ENCODE data around the gene PEMT.

Gene PEMT

DNA sequence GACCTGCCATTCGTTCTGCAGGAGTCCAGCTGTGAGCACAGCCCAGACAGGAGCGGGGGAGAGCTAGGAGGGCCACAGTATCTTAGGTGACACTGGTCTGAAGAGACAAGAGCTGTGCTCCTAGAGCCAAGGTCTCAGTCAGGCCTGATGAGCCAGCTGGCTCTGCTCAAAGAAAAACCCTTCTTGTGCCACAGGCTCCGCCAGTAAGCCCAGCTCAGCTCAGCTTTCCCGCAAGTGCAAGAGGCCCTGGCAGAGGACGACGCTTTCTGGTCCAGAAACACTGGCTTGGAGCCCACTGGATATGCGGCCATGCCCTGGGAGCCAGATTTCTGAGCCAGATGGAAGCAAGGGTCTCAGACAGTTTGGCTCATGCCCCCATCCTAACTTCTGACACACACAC lies 23.9 kb downstream of the PEMT start:
- no peak overlapping the region for H3K4me2 ChIP-seq (ENCODE audit: low read depth, low read length, poor library complexity, severe bottlenecking)
- no peak overlapping the region for H3K27ac ChIP-seq (ENCODE audit: low read depth, low read length)
- no peaks in the 10 kb centered on the region for H3K9me3 ChIP-seq (ENCODE audit: insufficient read depth, low read length)
- H3K79me2 ChIP-seq (ENCODE audit: insufficient read depth, low read length) = no peaks in the 10 kb centered on the region
- H3K27me3 ChIP-seq (ENCODE audit: low read length) = no peaks in the 10 kb centered on the region
- no peaks in the 10 kb centered on the region for H3K9me2 ChIP-seq (replicated peaks; ENCODE audit: insufficient read depth, low read length)
- no peak overlapping the region for H3K4me3 ChIP-seq (ENCODE audit: insufficient read depth, low read length, poor library complexity, severe bottlenecking)
- no peak overlapping the region for H3K9ac ChIP-seq (ENCODE audit: low read length)
- no peaks in the 10 kb centered on the region for H3F3A ChIP-seq (ENCODE audit: insufficient read depth)
- TF ChIP-seq EZH2phosphoT487 (conservative IDR thresholded peaks at IDR 0.05; ENCODE audit: low read length) (no peak), CTCF (IDR thresholded peaks at IDR 0.05; ENCODE audit: insufficient read depth, low read length, poor library complexity, severe bottlenecking) (no peak)
- H2AFZ ChIP-seq (ENCODE audit: low read depth, low read length, severe bottlenecking) = no peak overlapping the region
- no peaks in the 10 kb centered on the region for H3K36me3 ChIP-seq (ENCODE audit: low read length)
- no peaks in the 10 kb centered on the region; the same call in 1 of the 2 replicates for H4K20me1 ChIP-seq (ENCODE audit: low read depth, low read length)

DNA sequence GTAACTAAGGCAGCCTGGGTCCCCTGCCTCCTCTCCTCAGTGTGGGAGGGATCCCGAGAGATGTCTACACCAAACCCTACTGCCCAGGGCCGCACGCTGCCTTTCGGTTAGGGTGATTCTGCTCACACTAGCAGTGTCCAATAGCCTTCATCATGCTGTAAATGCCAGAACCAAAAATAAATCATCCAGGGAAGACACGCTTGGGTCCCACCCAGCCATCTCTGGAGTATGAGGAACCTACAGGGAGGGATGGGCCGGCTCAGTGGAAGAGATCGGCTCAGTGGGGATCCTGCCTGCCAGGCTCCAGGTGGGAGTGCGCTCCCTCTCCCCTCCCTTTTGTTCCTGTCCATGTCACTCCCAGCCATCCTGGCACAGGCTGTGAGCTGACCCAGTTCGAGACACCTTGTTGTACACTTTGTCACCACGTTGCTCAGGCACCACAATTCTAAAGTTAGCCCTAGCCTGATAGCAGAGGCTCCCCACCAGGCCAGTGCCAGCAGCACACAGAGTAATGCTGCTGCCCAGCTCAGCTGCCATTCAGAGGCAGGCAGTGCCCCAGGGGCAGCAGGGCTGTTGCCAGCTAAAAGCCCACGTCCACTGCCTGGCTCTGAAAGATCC lies 24.5 kb downstream of the PEMT start:
- H3K4me3 ChIP-seq (ENCODE audit: insufficient read depth, low read length, poor library complexity, severe bottlenecking) = no peak overlapping the region
- H3K4me2 ChIP-seq (ENCODE audit: low read depth, low read length, poor library complexity, severe bottlenecking) = no peak overlapping the region
- no peaks in the 10 kb centered on the region for H3K27me3 ChIP-seq (ENCODE audit: low read length)
- TF ChIP-seq EZH2phosphoT487 (conservative IDR thresholded peaks at IDR 0.05; ENCODE audit: low read length) = no peak
- no peak for TF ChIP-seq CTCF (IDR thresholded peaks at IDR 0.05; ENCODE audit: insufficient read depth, low read length, poor library complexity, severe bottlenecking)
- H3K9ac ChIP-seq (ENCODE audit: low read length) = no peak overlapping the region
- H3F3A ChIP-seq (ENCODE audit: insufficient read depth) = no peaks in the 10 kb centered on the region
- no peak overlapping the region for H3K27ac ChIP-seq (ENCODE audit: low read depth, low read length)
- no peaks in the 10 kb centered on the region for H3K9me3 ChIP-seq (ENCODE audit: insufficient read depth, low read length)
- no peaks in the 10 kb centered on the region for H3K9me2 ChIP-seq (replicated peaks; ENCODE audit: insufficient read depth, low read length)
- H2AFZ ChIP-seq (ENCODE audit: low read depth, low read length, severe bottlenecking) = no peak overlapping the region
- H3K79me2 ChIP-seq (ENCODE audit: insufficient read depth, low read length) = no peaks in the 10 kb centered on the region
- no peaks in the 10 kb centered on the region for H3K36me3 ChIP-seq (ENCODE audit: low read length)
- no peaks in the 10 kb centered on the region; the same call in 1 of the 2 replicates for H4K20me1 ChIP-seq (ENCODE audit: low read depth, low read length)

- Histone ChIP-seq H3K27ac (ENCODE audit: low read depth, low read length) (no peak overlapping the region), H3K36me3 (ENCODE audit: low read length) (no peaks in the 10 kb centered on the region), H3K9ac (ENCODE audit: low read length) (no peak overlapping the region), H3K9me2 (replicated peaks; ENCODE audit: insufficient read depth, low read length) (no peaks in the 10 kb centered on the region), H3K27me3 (ENCODE audit: low read length) (no peaks in the 10 kb centered on the region), H3K79me2 (ENCODE audit: insufficient read depth, low read length) (no peaks in the 10 kb centered on the region), H3K4me2 (ENCODE audit: low read depth, low read length, poor library complexity, severe bottlenecking) (no peak overlapping the region), H2AFZ (ENCODE audit: low read depth, low read length, severe bottlenecking) (no peak overlapping the region), H3K4me3 (ENCODE audit: insufficient read depth, low read length, poor library complexity, severe bottlenecking) (no peak overlapping the region), H3F3A (ENCODE audit: insufficient read depth) (no peaks in the 10 kb centered on the region), H4K20me1 (ENCODE audit: low read depth, low read length) (no peaks in the 10 kb centered on the region; the same call in 1 of the 2 replicates), H3K9me3 (ENCODE audit: insufficient read depth, low read length) (no peaks in the 10 kb centered on the region)
- no peak for TF ChIP-seq EZH2phosphoT487 (conservative IDR thresholded peaks at IDR 0.05; ENCODE audit: low read length)
- no peak for TF ChIP-seq CTCF (IDR thresholded peaks at IDR 0.05; ENCODE audit: insufficient read depth, low read length, poor library complexity, severe bottlenecking)
These were observed 25.8 kb downstream of the PEMT start for GRCh38 chr17:17565471-17566339.

Data from SU-DHL-6 (cell line).